ENCODE measurements around the gene TMEM151A.

- TF ChIP-seq, protein P1, sequence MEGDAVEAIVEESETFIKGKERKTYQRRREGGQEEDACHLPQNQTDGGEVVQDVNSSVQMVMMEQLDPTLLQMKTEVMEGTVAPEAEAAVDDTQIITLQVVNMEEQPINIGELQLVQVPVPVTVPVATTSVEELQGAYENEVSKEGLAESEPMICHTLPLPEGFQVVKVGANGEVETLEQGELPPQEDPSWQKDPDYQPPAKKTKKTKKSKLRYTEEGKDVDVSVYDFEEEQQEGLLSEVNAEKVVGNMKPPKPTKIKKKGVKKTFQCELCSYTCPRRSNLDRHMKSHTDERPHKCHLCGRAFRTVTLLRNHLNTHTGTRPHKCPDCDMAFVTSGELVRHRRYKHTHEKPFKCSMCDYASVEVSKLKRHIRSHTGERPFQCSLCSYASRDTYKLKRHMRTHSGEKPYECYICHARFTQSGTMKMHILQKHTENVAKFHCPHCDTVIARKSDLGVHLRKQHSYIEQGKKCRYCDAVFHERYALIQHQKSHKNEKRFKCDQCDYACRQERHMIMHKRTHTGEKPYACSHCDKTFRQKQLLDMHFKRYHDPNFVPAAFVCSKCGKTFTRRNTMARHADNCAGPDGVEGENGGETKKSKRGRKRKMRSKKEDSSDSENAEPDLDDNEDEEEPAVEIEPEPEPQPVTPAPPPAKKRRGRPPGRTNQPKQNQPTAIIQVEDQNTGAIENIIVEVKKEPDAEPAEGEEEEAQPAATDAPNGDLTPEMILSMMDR (conservative IDR thresholded peaks at IDR 0.05 in 1 of 2, IDR thresholded peaks at IDR 0.05 in 1 of 2; ENCODE audit: low read depth in 1 of 2, low read length in 2 of 2), result no peak
- no peak for TF ChIP-seq EZH2 (IDR thresholded peaks at IDR 0.05; ENCODE audit: low read length, missing control alignments)
Observed at GRCh38 chr11:66262696-66263095, 29.0 kb upstream of the TMEM151A start.

All from fibroblast of lung (primary cell).